Sciatic nerve (tissue), 2 donors: ENCODE data around the gene OR8G1. TPM values are rescaled to one million over a fixed set of nuclear protein-coding genes. Genes with fewer than 3 reads are reported as not detected.
"Not testable (repeated sequence)": the region's sequence is repeated elsewhere in the genome, so short reads cannot be mapped to it uniquely, and the experiment has no call there.

ENCODE experiments used
- ATAC-seq: fragments of 200-7000 bp; cut with Tn5 transposase; one replicate; pipeline ENCODE4 v1.9.1; 2020; ENCODE audit warnings: mild to moderate bottlenecking, moderate library complexity
- DNase-seq: peaks from one replicate; pipeline ENCODE4 v3.0.0-alpha.2; 2020; ENCODE audit warnings: low spot score
- intact Hi-C: fragments of 100-400 bp; cut with DNase I; formaldehyde crosslinking; loops from one replicate; pipeline ENCODE4 v1.14.2; 2022
- total RNA-seq: library from RNA; stranded (reverse); fragmentation: NEBNext Ultra II Directional; extraction: Animal tissue kit (Norgen Biotek cat#: 25700); gene quantifications from one replicate; pipeline ENCODE4 v1.2.1, GENCODE V29; 2021
- donor health status: DM: no; HTN: no; CAD: no.
- donor health status: DM: no; HTN: no; CAD: no.

The OR8G1 gene
- total RNA-seq, 1 donor from 2014 or later = not detected

GRCh38 chr11:124224618-124225423 is 16.1 kb upstream of the OR8G1 start:
- DNase-seq, intact Hi-C loops: not testable (repeated sequence)
- ATAC-seq = peak; percentile 50

- ATAC-seq = no peak
- intact Hi-C loops = no loop called here
- no peak for DNase-seq
Observed at GRCh38 chr11:124225471-124225870, 15.4 kb upstream of the OR8G1 start.

GRCh38 chr11:124233376-124233775 is 7.5 kb upstream of the OR8G1 start:
- ATAC-seq (no peak), DNase-seq (no peak)
- intact Hi-C loops = no loop called here

- intact Hi-C loops = no loop called here
- DNase-seq (no peak), ATAC-seq (no peak)
Observed at GRCh38 chr11:124238512-124238911, 2.4 kb upstream of the OR8G1 start.

GRCh38 chr11:124249869-124250268 is 9.0 kb downstream of the OR8G1 start:
- ATAC-seq, intact Hi-C loops, DNase-seq: not testable (repeated sequence)

- intact Hi-C loops = no loop called here
Observed at GRCh38 chr11:124256076-124256475, 15.2 kb downstream of the OR8G1 start, which contains the start of gene OR8G5. TSS of gene OR8G5 (plus strand) at chr11:124256376. CDS start at chr11:124264932, 8,556 bp downstream.

GRCh38 chr11:124265041-124265440 is 24.1 kb downstream of the OR8G1 start:
- DNase-seq, intact Hi-C loops, ATAC-seq: not testable (repeated sequence)

More at GRCh38 chr11:124256076-124256475, 15.2 kb downstream of the OR8G1 start, which contains the start of gene OR8G5:
- ATAC-seq = no peak
- no peak for DNase-seq

- ATAC-seq, DNase-seq, intact Hi-C loops: not testable (repeated sequence)
Observed at GRCh38 chr11:124270886-124271285, 30.0 kb downstream of the OR8G1 start.

- DNase-seq = no peak
- ATAC-seq = no peak
- intact Hi-C loops = no loop called here
Observed at GRCh38 chr11:124274000-124274399, 33.1 kb downstream of the OR8G1 start.

- intact Hi-C loops = no loop called here
- DNase-seq = no peak
- no peak for ATAC-seq
Observed at GRCh38 chr11:124276081-124276480, 35.2 kb downstream of the OR8G1 start.

GRCh38 chr11:124277207-124277606 is 36.3 kb downstream of the OR8G1 start:
- intact Hi-C loops = no loop called here
- ATAC-seq (no peak), DNase-seq (no peak)

GRCh38 chr11:124277804-124278203 is 36.9 kb downstream of the OR8G1 start:
- ATAC-seq = no peak
- intact Hi-C loops = no loop called here
- no peak for DNase-seq

GRCh38 chr11:124278261-124278660 is 37.4 kb downstream of the OR8G1 start:
- no peak for DNase-seq

GRCh38 chr11:124285610-124286344 is 44.9 kb downstream of the OR8G1 start:
- DNase-seq = no peak
- intact Hi-C loops = no loop called here
- ATAC-seq = no peak

More at GRCh38 chr11:124278261-124278660, 37.4 kb downstream of the OR8G1 start:
- intact Hi-C loops = no loop called here
- no peak for ATAC-seq

GRCh38 chr11:124294687-124295086 is 53.8 kb downstream of the OR8G1 start:
- intact Hi-C loops = no loop called here
- DNase-seq = no peak
- ATAC-seq = no peak

GRCh38 chr11:124296016-124296415 is 55.1 kb downstream of the OR8G1 start:
- intact Hi-C loops = no loop called here
- no peak for ATAC-seq
- no peak for DNase-seq

GRCh38 chr11:124297921-124298320 is 57.0 kb downstream of the OR8G1 start:
- no peak for DNase-seq
- ATAC-seq = no peak
- intact Hi-C loops = no loop called here

GRCh38 chr11:124301548-124301947 is 60.7 kb downstream of the OR8G1 start:
- intact Hi-C loops = no loop called here
- peak; percentile 59 for ATAC-seq

GRCh38 chr11:124302347-124303125 is 61.6 kb downstream of the OR8G1 start:
- ATAC-seq (no peak), DNase-seq (no peak)
- intact Hi-C loops = no loop called here

More at GRCh38 chr11:124301548-124301947, 60.7 kb downstream of the OR8G1 start:
- no peak for DNase-seq
